NB4 (cell line): ENCODE measurements around the gene DNAH2.

Source experiments
- CTCF ChIP-seq: IDR thresholded peaks from one replicate; pipeline ENCODE4 v1.5.1; 2012; ENCODE audit warnings: low read depth, low read length
- MYC ChIP-seq: IDR thresholded peaks from 2 replicates; pipeline ENCODE4 v1.6.1; 2011; ENCODE audit warnings: low read depth, low read length
- POLR2A ChIP-seq: IDR thresholded peaks from 2 replicates; pipeline ENCODE4 v1.6.1; 2011; ENCODE audit warnings: mild to moderate bottlenecking; ENCODE audit not compliant: insufficient read length; ENCODE audit errors: extremely low read depth
- TF ChIP-seq, protein P1 (sequence below): IDR thresholded peaks from 2 replicates; pipeline ENCODE4 v1.6.1; 2011; ENCODE audit warnings: low read depth, low read length

DNA sequence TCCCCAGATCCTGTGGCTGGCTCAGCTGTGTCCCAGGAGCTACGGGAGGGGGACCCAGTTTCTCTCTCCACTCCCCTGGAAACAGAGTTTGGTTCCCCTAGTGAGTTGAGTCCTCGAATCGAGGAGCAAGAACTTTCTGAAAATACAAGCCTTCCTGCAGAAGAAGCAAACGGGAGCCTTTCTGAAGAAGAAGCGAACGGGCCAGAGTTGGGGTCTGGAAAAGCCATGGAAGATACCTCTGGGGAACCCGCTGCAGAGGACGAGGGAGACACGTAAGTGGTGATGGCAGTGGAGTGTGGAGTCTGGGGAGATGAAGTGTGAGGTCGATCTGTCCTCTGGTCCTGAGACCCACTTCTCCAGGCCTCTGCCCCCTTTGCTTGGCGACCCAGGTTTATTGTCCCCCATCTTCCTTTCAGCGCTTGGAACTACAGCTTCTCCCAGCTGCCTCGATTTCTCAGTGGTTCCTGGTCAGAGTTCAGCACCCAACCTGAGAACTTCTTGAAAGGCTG is 28.7 kb upstream of the DNAH2 start:
- TF ChIP-seq POLR2A: no peak
- TF ChIP-seq CTCF: no peak
- TF ChIP-seq, protein P1, sequence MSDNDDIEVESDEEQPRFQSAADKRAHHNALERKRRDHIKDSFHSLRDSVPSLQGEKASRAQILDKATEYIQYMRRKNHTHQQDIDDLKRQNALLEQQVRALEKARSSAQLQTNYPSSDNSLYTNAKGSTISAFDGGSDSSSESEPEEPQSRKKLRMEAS: no peak
- no peak for TF ChIP-seq MYC
